NCI-H1105 (cell line): ENCODE measurements around the gene OPRL1.

ENCODE experiments used
- DNase-seq: peaks from one replicate; lab custom pipeline; 2025; lab: John Stamatoyannopoulos, UW

The OPRL1 gene

DNA sequence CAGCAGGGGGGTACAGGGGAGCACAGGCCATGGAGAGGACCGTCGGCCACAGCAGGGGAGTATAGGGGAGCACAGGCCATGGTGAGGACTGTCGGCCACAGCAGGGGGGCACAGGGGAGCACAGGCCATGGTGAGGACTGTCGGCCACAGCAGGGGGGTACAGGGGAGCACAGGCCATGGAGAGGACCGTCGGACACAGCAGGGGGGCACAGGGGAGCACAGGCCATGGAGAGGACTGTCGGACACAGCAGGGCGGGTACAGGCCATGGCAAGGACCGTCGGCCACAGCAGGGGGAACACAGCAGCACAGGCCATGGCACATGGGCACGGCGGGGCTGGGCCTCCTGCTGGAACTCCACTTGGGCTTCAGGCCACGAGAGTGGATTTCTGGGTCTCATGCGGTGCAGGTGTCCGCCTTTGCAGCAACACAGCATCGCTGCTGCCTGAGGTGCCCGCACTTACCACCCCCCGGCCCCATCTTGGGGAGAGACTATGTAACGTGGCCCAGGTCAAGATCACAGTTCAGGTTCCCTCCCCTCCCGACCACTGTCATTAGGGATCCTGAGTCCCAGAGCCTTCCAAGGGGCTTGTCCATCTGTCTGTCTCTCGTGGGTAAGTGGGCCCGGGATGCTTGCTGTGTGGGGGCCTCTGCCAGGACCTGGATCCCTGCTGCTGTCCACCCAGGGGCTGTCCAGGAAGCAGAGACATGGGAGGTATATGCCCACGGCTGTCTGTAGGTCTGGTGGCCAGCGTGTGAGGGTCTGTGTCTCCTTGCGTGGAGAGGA lies 25.0 kb downstream of the OPRL1 start:
- DNase-seq, result no peak

DNA sequence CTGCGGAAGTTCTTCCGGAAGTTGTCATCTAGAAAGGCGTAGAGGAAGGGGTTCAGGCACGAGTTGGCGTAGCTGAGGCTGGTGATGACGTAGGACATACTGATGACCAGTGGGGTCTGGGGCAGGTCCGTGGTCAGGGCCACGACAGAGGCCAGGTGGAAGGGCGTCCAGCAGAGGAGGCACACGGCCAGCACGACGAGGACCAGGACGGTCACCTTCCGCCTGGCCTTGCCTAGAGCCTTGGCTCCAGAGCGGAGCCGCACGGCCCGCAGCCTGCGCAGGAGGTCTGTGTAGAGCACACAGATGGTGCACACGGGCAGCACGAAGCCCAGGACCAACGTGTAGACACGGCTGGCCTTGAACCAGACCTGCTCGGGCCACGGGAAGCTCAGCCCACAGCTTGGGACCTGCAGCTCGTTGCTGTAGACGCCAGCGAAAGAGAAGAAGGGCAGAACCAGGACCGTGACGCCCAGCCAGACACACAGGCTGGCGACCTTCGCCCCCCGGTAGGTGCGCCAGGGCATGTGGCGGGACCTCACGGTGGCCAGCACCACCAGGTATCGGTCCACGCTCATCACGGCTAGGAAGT lies 26.1 kb downstream of the OPRL1 start:
- no peak for DNase-seq

- DNase-seq, result no peak
Measured at GRCh38 chr20:64106435-64106961, 26.6 kb downstream of the OPRL1 start.

GRCh38 chr20:64106981-64107735 lies 27.3 kb downstream of the OPRL1 start, which contains the start of gene NPBWR2:
NPBWR2 (minus strand) TSS chr20:64107565; CDS start chr20:64106831, 734 bp downstream.
- DNase-seq, result no peak

DNA sequence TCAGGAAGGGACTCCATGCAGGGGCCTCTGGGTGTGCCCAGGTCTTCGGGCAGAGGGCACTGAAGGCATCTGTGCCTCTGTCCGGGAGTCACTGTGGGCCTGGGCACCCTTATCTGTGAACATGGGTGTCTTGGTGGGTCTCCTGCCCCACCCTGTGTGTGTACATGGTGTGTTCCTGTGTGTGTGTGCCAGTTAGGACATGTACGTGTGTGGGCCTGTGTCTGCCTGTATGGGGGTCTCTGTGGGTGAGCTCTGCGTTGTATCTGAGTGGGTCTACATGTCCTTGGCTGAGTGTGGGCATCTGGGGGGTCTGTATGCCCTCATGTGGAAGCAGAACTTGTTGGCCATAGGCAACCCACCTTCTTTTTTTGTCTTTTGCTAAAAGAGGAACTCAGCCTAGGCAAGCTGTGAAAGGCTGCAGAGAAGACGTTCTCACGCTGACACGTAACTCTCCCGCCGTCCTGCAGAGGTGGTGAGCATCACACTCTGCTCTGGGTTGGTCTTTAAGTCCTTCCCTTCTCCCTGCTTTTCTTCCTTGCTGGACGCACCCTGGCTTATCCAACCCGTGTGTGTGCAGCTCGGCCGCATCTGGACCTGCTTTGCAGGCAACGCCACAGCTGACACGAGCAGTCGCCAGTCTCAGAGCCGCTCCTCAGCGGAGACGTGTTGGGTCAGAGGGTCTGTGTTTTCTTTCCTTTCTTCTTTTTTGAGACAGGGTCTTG lies 28.0 kb downstream of the OPRL1 start:
- DNase-seq, result no peak

- DNase-seq, result no peak
Measured at GRCh38 chr20:64108731-64109681, 29.1 kb downstream of the OPRL1 start.

GRCh38 chr20:64109831-64110391 lies 30.0 kb downstream of the OPRL1 start:
- DNase-seq, result no peak

DNA sequence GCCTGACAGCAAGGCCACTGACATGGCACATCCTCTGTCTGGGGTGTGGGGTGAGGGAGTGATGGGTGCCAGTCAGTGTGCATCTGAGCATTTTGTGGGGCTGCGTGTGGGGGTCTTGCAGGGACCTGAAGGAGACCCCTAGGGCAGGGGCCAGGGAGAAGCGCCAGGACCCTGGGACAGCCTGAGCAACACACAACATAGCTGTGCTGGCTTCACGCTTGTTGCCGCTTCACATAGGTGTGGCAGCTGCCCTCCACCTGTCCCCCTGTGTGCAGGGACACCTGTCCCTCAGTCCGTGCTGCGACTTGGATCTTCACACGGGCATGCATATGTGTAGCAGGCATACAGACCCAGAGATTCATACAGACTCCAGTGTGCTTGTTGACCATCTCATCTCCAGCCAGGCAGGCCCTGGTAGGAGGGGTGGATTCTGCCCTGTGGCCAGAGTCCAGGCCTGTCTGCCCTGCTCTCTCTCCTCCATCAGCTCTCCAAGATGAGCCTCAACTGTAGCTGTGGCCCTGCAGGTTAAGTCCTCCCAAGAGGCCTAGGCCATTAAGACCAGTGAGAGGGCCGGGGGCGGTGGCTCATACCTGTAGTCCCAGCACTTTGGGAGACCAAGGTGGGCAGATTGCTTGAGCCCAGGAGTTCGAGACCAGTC lies 30.7 kb downstream of the OPRL1 start:
- no peak for DNase-seq

GRCh38 chr20:64111841-64112641 lies 32.2 kb downstream of the OPRL1 start:
- DNase-seq, result no peak

DNA sequence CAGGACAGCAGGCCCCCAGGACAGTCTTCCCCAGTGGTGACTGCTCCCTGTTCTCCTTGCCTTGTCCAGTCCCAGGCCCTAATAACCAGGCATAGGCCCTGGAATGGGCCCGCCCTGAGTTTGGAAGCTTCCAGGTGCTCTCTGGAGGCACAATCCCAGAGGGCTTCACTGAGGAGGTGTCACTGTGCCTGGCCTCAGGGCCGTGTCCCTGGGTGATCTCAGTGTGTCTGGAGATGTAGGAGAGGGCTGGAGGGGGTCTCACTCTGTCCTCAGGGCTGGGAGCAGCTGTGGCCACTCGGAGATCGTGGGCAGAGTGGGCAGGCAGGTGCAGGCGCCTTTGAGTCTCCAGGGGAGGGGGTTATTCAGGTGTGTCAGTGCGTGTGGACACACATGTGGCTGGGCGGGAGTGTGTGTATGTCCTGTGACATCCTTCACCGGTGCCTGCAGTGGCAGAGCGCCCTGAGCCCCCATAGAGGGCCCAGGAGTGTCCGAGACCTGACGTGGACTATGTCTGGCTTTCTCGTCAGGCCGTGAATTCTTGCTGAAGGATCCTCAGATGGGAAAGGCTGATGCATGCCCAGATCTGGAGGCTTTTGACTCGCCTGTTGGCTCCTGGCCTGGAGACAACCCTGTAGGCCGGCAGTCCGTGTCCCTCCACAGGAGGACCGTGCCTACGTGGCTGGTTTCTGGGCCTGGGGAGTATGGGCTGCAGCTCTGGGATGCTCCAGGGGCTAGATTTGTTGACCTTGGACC lies 33.0 kb downstream of the OPRL1 start:
- DNase-seq, result no peak

DNA sequence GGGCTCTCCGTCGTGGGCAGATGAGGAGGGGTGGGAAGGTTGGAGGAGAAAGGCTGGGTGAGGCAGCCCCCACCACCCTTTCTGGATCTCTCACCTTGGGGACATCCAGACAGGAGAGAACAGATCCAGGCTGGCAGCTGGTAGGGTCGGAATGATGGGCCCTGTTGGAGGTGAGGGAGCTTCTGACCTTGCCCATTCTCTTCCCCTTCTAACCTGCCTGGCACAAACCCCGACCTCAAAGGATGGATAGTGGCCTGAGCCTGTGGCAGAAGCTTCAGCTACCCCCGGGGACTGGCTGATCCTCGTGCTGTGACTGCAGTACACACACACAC lies 33.5 kb downstream of the OPRL1 start:
- DNase-seq, result no peak

- no peak for DNase-seq
Measured at GRCh38 chr20:64113796-64114355, 34.0 kb downstream of the OPRL1 start.

- no peak for DNase-seq
Measured at GRCh38 chr20:64114356-64114971, 34.6 kb downstream of the OPRL1 start.

DNA sequence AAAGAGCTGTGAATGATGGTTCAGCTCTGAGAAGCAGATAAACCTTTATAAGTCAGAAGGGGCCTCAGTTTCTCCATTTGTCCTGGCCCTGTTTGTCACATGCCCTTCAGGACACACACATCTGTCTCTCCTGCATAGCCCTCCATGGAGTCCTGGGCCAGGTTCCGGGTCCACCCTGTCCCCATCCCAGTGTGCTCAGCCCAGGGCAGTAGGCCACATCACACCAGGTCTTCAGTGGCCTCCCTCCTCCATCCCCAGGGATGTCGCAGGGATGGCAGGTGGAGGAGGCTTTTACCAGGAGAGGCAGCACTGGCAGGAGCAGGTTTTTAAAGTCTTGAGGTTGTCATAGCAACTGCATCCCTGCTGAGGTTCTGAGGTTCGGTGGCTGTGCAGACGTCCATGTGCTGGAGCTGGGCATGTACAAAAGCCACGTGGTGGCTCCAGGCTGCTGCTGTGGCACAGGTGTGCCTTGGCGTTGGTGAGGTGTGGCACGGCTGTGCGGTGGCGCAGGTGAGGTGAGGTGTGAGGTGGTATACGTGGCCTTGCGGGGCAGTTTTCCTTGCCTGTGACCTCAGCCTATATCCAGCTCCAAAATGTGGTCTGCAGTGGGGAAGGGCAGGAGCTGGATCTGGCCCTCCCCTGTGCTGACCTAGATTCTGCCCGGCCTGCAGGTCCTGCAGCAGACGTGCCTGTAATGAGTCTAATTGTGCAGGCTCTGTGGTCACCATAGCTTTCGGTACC lies 35.5 kb downstream of the OPRL1 start:
- DNase-seq, result no peak

- DNase-seq, result no peak
Measured at GRCh38 chr20:64116016-64116415, 36.1 kb downstream of the OPRL1 start.

DNA sequence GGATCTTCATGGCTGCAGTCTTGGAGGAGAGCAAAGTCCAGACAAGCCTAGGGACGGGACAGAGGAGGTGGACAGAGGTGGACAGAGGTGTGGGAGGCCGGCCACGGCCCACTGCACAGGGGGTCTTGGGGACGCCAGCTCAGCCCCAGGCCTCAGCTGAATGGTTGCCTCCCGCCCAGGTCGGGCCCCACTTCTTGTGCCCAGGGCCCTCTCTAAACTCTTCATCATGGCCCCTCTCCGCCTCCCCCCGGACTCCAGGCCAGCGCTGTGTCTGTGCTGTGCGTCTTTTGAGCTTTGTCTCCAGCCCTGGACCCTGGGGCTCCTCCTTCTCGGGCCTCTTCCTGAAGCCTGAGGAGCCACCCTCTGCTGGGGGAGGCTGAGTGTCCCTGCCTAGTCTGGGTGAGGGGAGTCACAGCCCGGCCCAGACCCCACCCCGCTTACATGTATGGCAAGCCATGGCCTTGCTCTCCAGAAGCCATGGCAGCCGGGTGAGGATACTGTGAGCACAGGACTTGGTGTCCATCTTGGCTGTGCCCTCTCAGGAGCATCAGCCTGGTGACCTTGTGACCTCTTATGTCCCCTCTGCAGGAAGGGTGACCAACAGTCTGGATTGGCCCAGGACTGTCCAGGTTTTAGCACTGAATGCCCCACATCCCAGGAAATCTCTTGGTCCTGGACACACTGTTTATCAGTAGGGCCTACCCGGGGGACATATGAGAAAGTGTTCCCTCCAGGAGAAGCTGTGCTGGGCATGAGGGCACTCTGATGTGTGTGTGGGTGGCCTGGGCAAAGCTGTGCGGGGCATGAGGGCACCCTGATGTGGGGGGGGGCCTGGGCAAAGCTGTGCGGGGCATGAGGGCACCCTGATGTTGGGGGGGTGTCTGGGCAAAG lies 36.9 kb downstream of the OPRL1 start:
- no peak for DNase-seq
